ENCODE measurements around the gene SMURF1. TPM values are rescaled to one million over a fixed set of nuclear protein-coding genes. Genes with fewer than 3 reads are reported as not detected.

The SMURF1 gene
- total and polyA plus RNA-seq, 7 donors: 8.4 to 18.0 (median 14.1) TPM

DNA sequence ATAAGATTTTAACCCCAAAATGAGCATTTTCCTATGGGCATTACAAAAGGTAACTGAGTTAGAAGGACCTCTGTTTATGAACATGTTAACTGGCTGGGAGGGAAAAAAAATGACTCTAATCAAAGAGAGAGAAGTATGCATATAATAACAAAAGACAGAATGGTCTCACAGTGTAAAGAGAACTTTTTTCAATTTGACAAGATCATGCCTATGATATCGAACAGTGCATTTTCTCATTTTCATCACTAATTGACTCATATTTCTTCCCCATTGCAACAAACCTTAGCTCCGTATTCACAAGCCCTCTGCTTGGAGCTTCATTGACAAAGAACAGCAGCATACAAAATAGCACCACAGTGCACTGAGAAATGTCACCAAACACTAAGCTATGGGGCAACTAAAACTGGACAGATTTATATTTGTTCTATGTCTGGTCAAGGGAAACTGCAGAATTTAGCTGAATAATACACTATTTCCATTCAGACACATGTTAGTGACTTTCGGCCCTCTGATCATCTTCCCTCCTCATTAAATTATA, 45.6 kb downstream of the SMURF1 start:
- intact Hi-C loops (cut with DNase I): loop anchor here (5.0 kb wide), 1 partner anchor 44 kb away; the partner anchor contains the start of gene SMURF1
- Histone ChIP-seq H3K4me3 (no peak overlapping the region), H3K4me1 (peaks cover 0 to 43% (median 33%) of the 10 kb centered on the region in 4 donors), H3K27me3 (no peaks in the 10 kb centered on the region), H3K27ac (peak overlapping the region; percentile 35 to 50 (median 42)), H3K36me3 (no peaks in the 10 kb centered on the region), H3K9me3 (no peaks in the 10 kb centered on the region)
- DNase-seq: no peak
- TF ChIP-seq CTCF (IDR thresholded peaks at IDR 0.05): no peak
- no peak for TF ChIP-seq POLR2AphosphoS5 (IDR thresholded peaks at IDR 0.05)
- 61 to 81% methylated on average over 3 of the region's 3 CpGs for WGBS, 2 donors

DNA sequence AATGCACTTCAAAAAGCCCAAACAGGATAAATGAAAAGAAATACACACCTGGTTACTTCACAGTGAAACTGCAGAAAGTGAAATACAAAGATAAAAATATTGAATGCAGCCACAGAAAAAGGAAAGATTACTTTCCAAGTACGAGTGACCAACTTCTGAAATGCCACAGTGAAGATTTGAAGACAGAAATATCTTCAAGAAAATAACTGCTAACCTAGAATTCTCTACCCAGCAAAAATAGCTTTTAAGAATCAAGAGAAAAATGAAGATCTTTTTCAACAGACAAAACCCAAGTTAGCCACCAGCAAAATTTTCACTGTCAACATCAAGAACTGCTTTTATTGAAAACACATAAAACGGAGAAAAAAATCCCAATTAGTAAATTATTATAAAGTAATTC, 46.2 kb downstream of the SMURF1 start:
- Histone ChIP-seq H3K27me3 (no peaks in the 10 kb centered on the region), H3K4me1 (peaks cover 0 to 38% (median 29%) of the 10 kb centered on the region in 4 donors), H3K36me3 (no peaks in the 10 kb centered on the region), H3K4me3 (no peak overlapping the region), H3K9me3 (no peaks in the 10 kb centered on the region), H3K27ac (no peak overlapping the region)
- intact Hi-C loops (cut with DNase I): loop anchor here (5.0 kb wide), 1 partner anchor 45 kb away; the partner anchor contains the start of gene SMURF1
- WGBS, 2 donors: 89 to 95% methylated on average over 2 of the region's 2 CpGs
- no peak for DNase-seq
- TF ChIP-seq CTCF (IDR thresholded peaks at IDR 0.05) (no peak), POLR2AphosphoS5 (IDR thresholded peaks at IDR 0.05) (no peak), EP300 (IDR thresholded peaks at IDR 0.05) (no peak), POLR2A (IDR thresholded peaks at IDR 0.05) (no peak)

DNA sequence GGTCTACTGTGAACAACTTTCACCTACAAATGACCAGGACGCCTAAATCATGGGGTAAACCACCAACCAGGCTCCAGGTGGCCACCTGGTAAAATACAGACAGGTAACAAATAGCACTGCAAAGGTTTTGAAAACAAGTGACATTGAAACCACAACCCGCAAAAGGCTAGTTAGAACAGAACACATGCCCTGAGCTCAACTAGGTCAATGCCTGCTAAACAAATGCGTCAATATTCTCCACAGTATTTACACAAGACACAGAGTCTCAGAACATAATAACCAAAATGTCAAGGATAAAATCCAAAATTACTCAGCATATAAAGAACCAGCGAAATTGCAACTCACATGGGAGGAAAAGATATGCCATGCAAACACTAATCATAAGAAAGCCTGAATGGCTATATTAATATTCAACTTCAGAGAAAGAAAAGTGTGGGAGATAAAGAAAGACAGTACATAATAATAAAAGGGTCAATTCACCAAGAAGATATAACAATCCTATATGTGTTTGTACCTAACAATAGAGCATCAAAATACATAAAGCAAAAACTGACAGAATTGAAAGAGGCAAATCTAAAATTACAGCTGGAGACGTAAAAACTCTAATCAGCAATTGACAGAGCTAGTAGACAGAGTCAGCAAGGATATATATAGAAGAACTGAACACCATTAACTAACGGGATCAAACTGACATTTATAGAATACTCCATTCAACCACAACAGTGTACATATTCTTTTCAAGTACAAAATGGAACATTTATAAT, 47.6 kb downstream of the SMURF1 start:
- Histone ChIP-seq H3K9me3 (no peaks in the 10 kb centered on the region), H3K27ac (peak overlapping the region; percentile 30 to 68 (median 46)), H3K4me3 (no peak overlapping the region), H3K36me3 (no peaks in the 10 kb centered on the region), H3K27me3 (no peaks in the 10 kb centered on the region), H3K4me1 (peaks cover 0 to 45% (median 31%) of the 10 kb centered on the region in 4 donors)
- peak in 1 of 4 donors; percentile 2 for TF ChIP-seq EP300 (IDR thresholded peaks at IDR 0.05)
- no peak for TF ChIP-seq POLR2A (IDR thresholded peaks at IDR 0.05)
- TF ChIP-seq CTCF (IDR thresholded peaks at IDR 0.05): no peak
- TF ChIP-seq POLR2AphosphoS5 (IDR thresholded peaks at IDR 0.05): no peak
- WGBS, 2 donors: 72 to 81% methylated on average over 6 of the region's 6 CpGs
- no peak for DNase-seq
- intact Hi-C loops (cut with DNase I): loop anchor here (5.0 kb wide), 1 partner anchor 46 kb away; the partner anchor contains the start of gene SMURF1

DNA sequence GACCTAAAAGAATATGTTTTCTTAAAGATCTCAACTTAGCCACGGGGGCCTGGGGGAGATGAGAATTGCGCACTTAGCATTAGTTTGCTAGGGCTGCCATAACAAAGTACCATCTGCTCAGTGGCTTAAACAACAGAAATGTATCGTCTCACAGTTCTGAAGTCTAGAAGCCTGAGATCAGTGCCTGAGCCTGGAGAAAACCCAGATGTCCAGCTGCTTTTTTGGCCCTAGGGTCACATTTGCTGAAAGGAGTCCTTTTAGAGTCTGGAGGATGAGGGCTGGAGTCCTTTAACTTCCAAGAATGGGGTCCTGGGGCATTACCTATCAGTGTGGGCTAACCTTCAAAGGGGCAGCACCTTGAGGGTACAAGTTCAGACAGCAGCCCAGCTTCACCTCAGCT, 48.2 kb downstream of the SMURF1 start:
- DNase-seq: no peak
- intact Hi-C loops (cut with DNase I): loop anchor here (5.0 kb wide), 1 partner anchor 47 kb away; the partner anchor contains the start of gene SMURF1
- Histone ChIP-seq H3K27me3 (no peaks in the 10 kb centered on the region), H3K9me3 (no peaks in the 10 kb centered on the region), H3K27ac (peak overlapping the region; percentile 30 to 68 (median 44)), H3K4me3 (no peak overlapping the region), H3K4me1 (peaks cover 0 to 51% (median 31%) of the 10 kb centered on the region in 4 donors), H3K36me3 (no peaks in the 10 kb centered on the region)
- 73 to 81% methylated on average over 3 of the region's 3 CpGs for WGBS, 2 donors
- TF ChIP-seq POLR2A (IDR thresholded peaks at IDR 0.05) (no peak), POLR2AphosphoS5 (IDR thresholded peaks at IDR 0.05) (no peak), EP300 (IDR thresholded peaks at IDR 0.05) (no peak), CTCF (IDR thresholded peaks at IDR 0.05) (no peak)

All from sigmoid colon (tissue), 7 donors.